DOHH2 (cell line): ENCODE data around the gene LRPAP1.
"Not testable (repeated sequence)": the region's sequence is repeated elsewhere in the genome, so short reads cannot be mapped to it uniquely, and the experiment has no call there.

ENCODE experiments used
- H3F3A ChIP-seq: fragments of 200-600 bp; sonication (generic), shearing (Covaris generic); 2 replicates; pipeline ENCODE4 v1.6.0; 2016; ENCODE audit warnings: antibody characterized with exemption, mild to moderate bottlenecking; ENCODE audit not compliant: control insufficient read depth, insufficient read depth
- H3K27ac ChIP-seq: fragments of 200-600 bp; sonication (generic); 2 replicates; pipeline ENCODE4 v1.5.1; 2014; ENCODE audit warnings: low read depth, mild to moderate bottlenecking, low read length, moderate library complexity
- H3K27me3 ChIP-seq: fragments of 200-600 bp; sonication (generic); 2 replicates; pipeline ENCODE4 v1.6.1; 2014; ENCODE audit warnings: mild to moderate bottlenecking, low read length, mixed read lengths; ENCODE audit not compliant: control insufficient read depth
- H3K36me3 ChIP-seq: fragments of 200-600 bp; sonication (generic); 2 replicates; pipeline ENCODE4 v1.6.1; 2014; ENCODE audit warnings: mild to moderate bottlenecking, low read length, moderate library complexity, mixed read lengths; ENCODE audit not compliant: control insufficient read depth
- H3K4me1 ChIP-seq: fragments of 200-600 bp; sonication (generic); 2 replicates; pipeline ENCODE4 v1.6.1; 2014; ENCODE audit warnings: mild to moderate bottlenecking, low read length, mixed read lengths; ENCODE audit not compliant: control insufficient read depth
- H3K4me2 ChIP-seq: fragments of 200-600 bp; sonication (generic); 2 replicates; pipeline ENCODE4 v1.6.0; 2014; ENCODE audit warnings: mild to moderate bottlenecking, low read length, moderate library complexity
- H3K4me3 ChIP-seq: fragments of 200-600 bp; sonication (generic); 2 replicates; pipeline ENCODE4 v1.5.1; 2014; ENCODE audit warnings: mild to moderate bottlenecking, low read length, mixed read lengths
- H3K79me2 ChIP-seq: fragments of 200-600 bp; sonication (generic); 2 replicates; pipeline ENCODE4 v1.6.1; 2014; ENCODE audit warnings: mild to moderate bottlenecking, low read length, mixed read lengths; ENCODE audit not compliant: control insufficient read depth
- H3K9me2 ChIP-seq: fragments of 200-600 bp; sonication (generic); replicated peaks from 2 replicates; pipeline ENCODE4 v1.6.1; 2014; ENCODE audit warnings: mild to moderate bottlenecking, low read length, mixed read lengths; ENCODE audit not compliant: control insufficient read depth
- H3K9me3 ChIP-seq: fragments of 200-600 bp; sonication (generic); 2 replicates; pipeline ENCODE4 v1.6.1; 2014; ENCODE audit warnings: antibody characterized with exemption, low read length, mixed read lengths; ENCODE audit not compliant: control insufficient read depth, insufficient read depth
- H4K20me1 ChIP-seq: fragments of 200-600 bp; sonication (generic); 2 replicates; pipeline ENCODE4 v1.6.0; 2014; ENCODE audit warnings: low read depth, mild to moderate bottlenecking, antibody characterized with exemption, low read length, moderate library complexity; ENCODE audit not compliant: control insufficient read depth, insufficient read depth

The LRPAP1 gene

GRCh38 chr4:3557088-3557492 is 24.9 kb upstream of the LRPAP1 start:
- not testable (repeated sequence) for H3K4me3 ChIP-seq, H3K4me1 ChIP-seq, H3K36me3 ChIP-seq

DNA sequence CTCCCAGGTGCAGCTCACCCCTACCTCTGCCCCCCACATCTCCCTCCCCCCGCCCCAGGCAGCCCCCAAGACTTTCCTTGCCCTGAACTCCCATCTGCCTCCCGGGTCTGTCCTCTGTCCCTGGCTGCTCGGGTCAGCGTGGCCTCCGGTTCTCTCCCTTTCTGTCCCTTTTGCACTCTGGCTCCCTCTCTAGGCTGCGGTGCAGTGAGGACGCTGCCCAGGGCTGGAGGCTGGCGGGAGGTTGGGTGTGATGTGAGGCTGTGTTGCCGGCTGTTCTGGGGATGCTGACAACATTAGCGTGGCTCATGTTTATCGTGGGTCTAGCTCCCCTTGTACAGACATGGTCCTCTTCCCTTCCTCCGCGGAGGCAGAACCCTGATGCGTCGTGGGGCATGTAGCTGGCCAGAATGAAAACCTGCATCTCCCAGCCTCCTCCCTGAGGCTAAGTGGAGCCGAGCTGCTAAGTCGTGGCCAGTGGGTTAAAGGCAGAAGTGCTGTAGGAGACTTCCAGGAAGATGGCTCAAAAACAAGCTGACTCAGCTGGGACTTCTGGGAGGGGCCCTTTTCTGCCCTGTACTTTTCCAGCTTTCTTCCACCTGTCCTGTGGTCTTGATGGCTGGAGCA is 24.1 kb upstream of the LRPAP1 start:
- H3K4me3 ChIP-seq, H3K79me2 ChIP-seq, H3K4me1 ChIP-seq, H3K27me3 ChIP-seq, H3K4me2 ChIP-seq, H3K27ac ChIP-seq, H4K20me1 ChIP-seq, H3K36me3 ChIP-seq, H3F3A ChIP-seq, H3K9me2 ChIP-seq, H3K9me3 ChIP-seq: not testable (repeated sequence)

More at GRCh38 chr4:3557088-3557492, 24.9 kb upstream of the LRPAP1 start:
- H3K4me2 ChIP-seq, H3K27me3 ChIP-seq, H3K79me2 ChIP-seq, H3K9me3 ChIP-seq, H4K20me1 ChIP-seq, H3F3A ChIP-seq, H3K27ac ChIP-seq, H3K9me2 ChIP-seq: not testable (repeated sequence)

GRCh38 chr4:3555459-3556070 is 23.3 kb upstream of the LRPAP1 start:
- H3K4me3 ChIP-seq, H3F3A ChIP-seq, H3K36me3 ChIP-seq, H3K79me2 ChIP-seq, H4K20me1 ChIP-seq, H3K9me3 ChIP-seq, H3K4me1 ChIP-seq, H3K4me2 ChIP-seq, H3K27ac ChIP-seq, H3K9me2 ChIP-seq, H3K27me3 ChIP-seq: not testable (repeated sequence)

- not testable (repeated sequence) for H3K9me3 ChIP-seq, H3K4me3 ChIP-seq, H3K27me3 ChIP-seq, H3K9me2 ChIP-seq, H3F3A ChIP-seq, H3K27ac ChIP-seq, H3K36me3 ChIP-seq, H4K20me1 ChIP-seq, H3K79me2 ChIP-seq, H3K4me1 ChIP-seq, H3K4me2 ChIP-seq
These were observed 19.1 kb upstream of the LRPAP1 start for GRCh38 chr4:3551366-3551765.

DNA sequence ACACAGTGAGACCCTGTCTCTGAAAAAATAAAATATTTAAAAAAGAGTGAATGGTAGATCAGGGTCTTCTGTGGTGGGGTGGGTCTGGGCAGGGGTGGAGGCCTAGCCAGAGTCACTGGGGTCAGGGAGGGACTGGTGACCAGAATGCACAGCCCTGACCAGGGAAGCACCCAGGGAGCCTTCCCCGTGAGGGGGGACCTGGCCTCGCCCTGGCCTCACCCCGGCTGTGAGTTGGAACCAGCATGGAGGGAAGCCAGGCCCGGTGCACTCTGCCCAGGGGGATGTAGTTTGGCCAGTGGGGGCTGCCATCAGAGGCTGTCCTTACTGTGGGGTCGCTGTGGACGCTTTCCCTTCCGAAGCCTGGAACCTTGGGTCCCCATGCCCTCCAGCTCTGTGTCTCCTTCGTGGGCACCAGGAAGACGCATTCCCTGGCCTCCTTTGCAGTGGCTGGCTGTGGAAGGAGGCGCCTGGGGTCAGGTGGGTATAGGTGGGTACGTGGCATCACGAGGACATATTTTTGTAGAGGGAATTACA is 18.6 kb upstream of the LRPAP1 start:
- not testable (repeated sequence) for H3K4me1 ChIP-seq, H3K36me3 ChIP-seq

DNA sequence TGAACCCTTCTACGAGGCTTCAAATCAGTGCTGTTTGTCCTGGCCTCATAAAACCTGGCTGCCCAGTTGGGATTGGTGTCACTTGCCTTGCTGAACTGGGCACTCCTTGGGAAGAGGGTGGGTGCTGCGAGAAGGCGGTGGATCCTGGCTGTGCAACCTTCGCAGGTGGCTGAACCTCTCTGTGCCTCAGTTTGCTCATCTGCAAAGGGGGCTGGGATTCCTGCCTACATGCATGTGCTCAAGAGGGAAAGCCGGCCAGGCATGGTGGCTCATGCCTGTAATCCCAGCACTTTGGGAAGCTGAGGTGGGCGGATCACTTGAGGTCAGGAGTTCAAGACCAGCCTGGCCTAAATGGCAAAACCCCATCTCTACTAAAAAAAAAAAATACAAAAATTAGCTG is 17.8 kb upstream of the LRPAP1 start:
- H3K36me3 ChIP-seq, H3K27ac ChIP-seq, H3K4me1 ChIP-seq, H3K9me3 ChIP-seq, H3K4me2 ChIP-seq, H3K9me2 ChIP-seq, H3K79me2 ChIP-seq, H3F3A ChIP-seq, H4K20me1 ChIP-seq, H3K4me3 ChIP-seq, H3K27me3 ChIP-seq: not testable (repeated sequence)

More for the DNA sequence above, 18.6 kb upstream of the LRPAP1 start:
- H3K27me3 ChIP-seq, H3K27ac ChIP-seq, H3K9me2 ChIP-seq, H3F3A ChIP-seq, H4K20me1 ChIP-seq, H3K79me2 ChIP-seq, H3K9me3 ChIP-seq, H3K4me2 ChIP-seq, H3K4me3 ChIP-seq: not testable (repeated sequence)

- not testable (repeated sequence) for H3K36me3 ChIP-seq, H3K4me1 ChIP-seq, H3K27ac ChIP-seq, H3K79me2 ChIP-seq, H3K9me2 ChIP-seq, H3F3A ChIP-seq, H3K4me2 ChIP-seq, H3K9me3 ChIP-seq, H3K4me3 ChIP-seq, H4K20me1 ChIP-seq, H3K27me3 ChIP-seq
These were observed 17.4 kb upstream of the LRPAP1 start for GRCh38 chr4:3549694-3550001.

GRCh38 chr4:3548991-3549693 is 16.9 kb upstream of the LRPAP1 start:
- not testable (repeated sequence) for H3K27ac ChIP-seq, H3K27me3 ChIP-seq, H3F3A ChIP-seq, H4K20me1 ChIP-seq, H3K4me1 ChIP-seq, H3K36me3 ChIP-seq, H3K79me2 ChIP-seq, H3K4me3 ChIP-seq, H3K9me2 ChIP-seq, H3K9me3 ChIP-seq, H3K4me2 ChIP-seq
